Spleen (tissue), 11 donors: ENCODE results near the gene PINK1. TPM values are rescaled to one million over a fixed set of nuclear protein-coding genes. Genes with fewer than 3 reads are reported as not detected.
"Not testable (repeated sequence)": the region's sequence is repeated elsewhere in the genome, so short reads cannot be mapped to it uniquely, and the experiment has no call there.

Experiments used
- DNase-seq: peaks from one replicate; pipeline ENCODE4 v3.0.0-alpha.2; 2020
- H3K27ac ChIP-seq, 8 donors: fragments of 200-600 bp; sonication (generic) in 7 of 8; 1 replicate in 4 of 8; 2 replicates in 4 of 8; pipeline versions ENCODE4 v1.5.0 to v1.8.0; 2016 to 2021; ENCODE audit warnings: inconsistent platforms in 4 of 8, mild to moderate bottlenecking in 4 of 8, moderate library complexity in 1 of 8
- H3K27me3 ChIP-seq, 7 donors: fragments of 200-600 bp; sonication (generic) in 6 of 7; replicated peaks in 1 of 7; 1 replicate in 4 of 7; 2 replicates in 3 of 7; pipeline versions ENCODE4 v1.5.0 to v1.8.0; 2016 to 2021; ENCODE audit warnings: inconsistent platforms in 3 of 7, mild to moderate bottlenecking in 1 of 7
- H3K36me3 ChIP-seq, 6 donors: fragments of 200-600 bp; sonication (generic) in 5 of 6; 1 replicate in 4 of 6; 2 replicates in 2 of 6; pipeline versions ENCODE4 v1.5.0 to v1.8.0; 2016 to 2021; ENCODE audit warnings: inconsistent platforms in 2 of 6
- H3K4me1 ChIP-seq, 6 donors: fragments of 200-600 bp; sonication (generic) in 5 of 6; 1 replicate in 3 of 6; 2 replicates in 3 of 6; pipeline versions ENCODE4 v1.5.0 to v1.8.0; 2016 to 2021; ENCODE audit warnings: inconsistent platforms in 3 of 6
- H3K4me3 ChIP-seq, 8 donors: fragments of 200-600 bp; sonication (generic) in 7 of 8; 1 replicate in 4 of 8; 2 replicates in 4 of 8; pipeline versions ENCODE4 v1.5.0 to v1.8.0; 2016 to 2021; ENCODE audit warnings: inconsistent platforms in 4 of 8, mild to moderate bottlenecking in 4 of 8, moderate library complexity in 2 of 8
- H3K9me3 ChIP-seq, 8 donors: fragments of 200-600 bp; sonication (generic) in 7 of 8; 1 replicate in 4 of 8; 2 replicates in 4 of 8; pipeline versions ENCODE4 v1.5.0 to v1.8.0; 2016 to 2021; ENCODE audit warnings: inconsistent platforms in 4 of 8
- CTCF ChIP-seq, 11 experiments: fragments of 200-600 bp in 7 of 11; fragments of 450-650 bp in 4 of 11; sonication (generic) in 4 of 11; IDR thresholded peaks in 8 of 11; conservative IDR thresholded peaks in 3 of 11; 1 replicate in 7 of 11; 2 replicates in 4 of 11; pipeline versions ENCODE4 v1.4.0 to v1.8.0; 2016 to 2021; ENCODE audit warnings: antibody characterized with exemption in 11 of 11, inconsistent platforms in 4 of 11, mild to moderate bottlenecking in 1 of 11
- POLR2A ChIP-seq, 3 donors: fragments of 450-650 bp; IDR thresholded peaks; one replicate each; pipeline ENCODE4 v1.5.1; 2017; ENCODE audit warnings: antibody characterized with exemption in 3 of 3, mild to moderate bottlenecking in 1 of 3
- POLR2AphosphoS5 ChIP-seq, 3 donors: sonication (generic); formaldehyde crosslinking; IDR thresholded peaks; one replicate each; pipeline ENCODE4 v1.5.1; 2017; ENCODE audit warnings: antibody characterized with exemption in 3 of 3
- WGBS, 5 donors: extraction: QIAGEN DNeasy Blood & Tissue Kit in 3 of 5; methylation state at CpG; one replicate each; pipeline versions ENCODE4 v1.1.5 to v1.1.7; 2013 to 2018; 5-methylcytosine and 5-hydroxymethylcytosine counted together
- intact Hi-C: fragments of 100-400 bp; cut with DNase I; formaldehyde crosslinking; loops from one replicate; pipeline ENCODE4 v1.15.0; 2023; ENCODE audit warnings: low total_unique reads
- polyA plus RNA-seq, 3 donors: library from polyadenylated mRNA; stranded (reverse); fragments of 200-250 nt; gene quantifications; one replicate each; pipeline ENCODE4 v1.2.1, GENCODE V29; 2013
- total RNA-seq, 7 donors: library from RNA; depleted of rRNA in 3 of 7; stranded (reverse); fragments of >200 nt in 3 of 7; fragmentation: NEBNext Ultra II Directional in 4 of 7; extraction: Animal tissue kit (Norgen Biotek cat#: 25700) in 4 of 7; gene quantifications; one replicate each; pipeline versions ENCODE4 v1.1.0 to v1.2.1, GENCODE V29; 2016 to 2021
- donor health status: healthy with polysubstance abuse.
- donor health status: DM: no; HTN: no; CAD: no; lungs with moderate emphysema.
- donor health status: DM: no; HTN: no; CAD: no.
- donor health status: Bipolar disorder and iron deficiency.
- donor health status: healthy.
- donor health status: DM: no; HTN: no; CAD: no.
- donor health status: DM: yes; HTN: yes; CAD: no.

The PINK1 gene
- total and polyA plus RNA-seq, 10 donors: 20.3 to 73.4 (median 47.9) TPM

- 56 to 94% (median 71%) methylated on average over 9 of the region's 9 CpGs for WGBS, 5 donors
- Histone ChIP-seq H3K36me3 (peaks cover 0 to 5% (median 0%) of the 10 kb centered on the region in 6 donors), H3K27me3 (peaks cover 0 to 9% (median 0%) of the 10 kb centered on the region in 7 donors), H3K9me3 (no peaks in the 10 kb centered on the region), H3K27ac (peak overlapping the region in 6 of 8 donors; percentile 44 to 82 (median 68)), H3K4me3 (peak overlapping the region in 1 of 8 donors; percentile 24), H3K4me1 (peaks cover 0 to 31% (median 0%) of the 10 kb centered on the region in 6 donors)
- DNase-seq: no peak
- intact Hi-C loops: no loop called here
- TF ChIP-seq POLR2A (IDR thresholded peaks at IDR 0.05): no peak
- no peak for TF ChIP-seq POLR2AphosphoS5 (IDR thresholded peaks at IDR 0.05)
- no peak for TF ChIP-seq CTCF (IDR thresholded peaks at IDR 0.05 in 8 of 11, conservative IDR thresholded peaks at IDR 0.05 in 3 of 11)
Observed at GRCh38 chr1:20603504-20604464, 29.5 kb upstream of the PINK1 start.

GRCh38 chr1:20604678-20605077 is 28.6 kb upstream of the PINK1 start:
- Histone ChIP-seq H3K36me3 (peaks cover 0 to 14% (median 0%) of the 10 kb centered on the region in 6 donors), H3K9me3 (no peaks in the 10 kb centered on the region), H3K27ac (peak overlapping the region in 6 of 8 donors; percentile 44 to 82 (median 68)), H3K4me1 (peaks cover 0 to 28% (median 0%) of the 10 kb centered on the region in 6 donors), H3K4me3 (peak overlapping the region in 1 of 8 donors; percentile 24), H3K27me3 (peaks cover 0 to 9% (median 0%) of the 10 kb centered on the region in 7 donors)
- WGBS, 5 donors: 42 to 79% (median 57%) methylated on average over 7 of the region's 7 CpGs
- TF ChIP-seq POLR2AphosphoS5 (IDR thresholded peaks at IDR 0.05) (no peak), POLR2A (IDR thresholded peaks at IDR 0.05) (no peak), CTCF (IDR thresholded peaks at IDR 0.05 in 8 of 11, conservative IDR thresholded peaks at IDR 0.05 in 3 of 11) (no peak)
- intact Hi-C loops: no loop called here
- no peak for DNase-seq

- H3K9me3 ChIP-seq, H3K4me3 ChIP-seq, DNase-seq, H3K27me3 ChIP-seq, intact Hi-C loops: not testable (repeated sequence)
- peaks cover 0 to 25% (median 0%) of the 10 kb centered on the region in 6 donors for H3K4me1 ChIP-seq
- H3K27ac ChIP-seq: peak overlapping the region in 3 of 8 donors; percentile 13 to 46 (median 21)
- 64 to 90% (median 78%) methylated on average over 6 to 7 of the region's 7 CpGs for WGBS, 5 donors
- peaks cover 0 to 34% (median 0%) of the 10 kb centered on the region in 6 donors for H3K36me3 ChIP-seq
Observed at GRCh38 chr1:20606801-20607570, 26.3 kb upstream of the PINK1 start.

- peaks cover 0 to 58% (median 0%) of the 10 kb centered on the region in 6 donors for H3K36me3 ChIP-seq
- WGBS, 5 donors: 78 to 90% (median 83%) methylated on average over 6 of the region's 6 CpGs
- H3K4me3 ChIP-seq: no peak overlapping the region
- TF ChIP-seq POLR2A (IDR thresholded peaks at IDR 0.05) (no peak), POLR2AphosphoS5 (IDR thresholded peaks at IDR 0.05) (no peak), CTCF (IDR thresholded peaks at IDR 0.05 in 8 of 11, conservative IDR thresholded peaks at IDR 0.05 in 3 of 11) (no peak)
- peaks cover 0 to 6% (median 0%) of the 10 kb centered on the region in 7 donors for H3K27me3 ChIP-seq
- intact Hi-C loops: no loop called here
- DNase-seq: no peak
- no peaks in the 10 kb centered on the region for H3K9me3 ChIP-seq
- peaks cover 0 to 18% (median 0%) of the 10 kb centered on the region in 6 donors for H3K4me1 ChIP-seq
- H3K27ac ChIP-seq: no peak overlapping the region
Observed at GRCh38 chr1:20609541-20609940, 23.7 kb upstream of the PINK1 start.
